C4-2B (cell line): ENCODE data around the gene SPHK2.

Source experiments
- ZFX ChIP-seq: fragments of 450-650 bp; IDR thresholded peaks from 2 replicates; pipeline ENCODE4 v1.6.1; 2017
- TF ChIP-seq, protein P1 (sequence below): fragments of 450-650 bp; conservative IDR thresholded peaks from 2 replicates; pipeline ENCODE4 v1.5.1; 2017; ENCODE audit warnings: mild to moderate bottlenecking

DNA sequence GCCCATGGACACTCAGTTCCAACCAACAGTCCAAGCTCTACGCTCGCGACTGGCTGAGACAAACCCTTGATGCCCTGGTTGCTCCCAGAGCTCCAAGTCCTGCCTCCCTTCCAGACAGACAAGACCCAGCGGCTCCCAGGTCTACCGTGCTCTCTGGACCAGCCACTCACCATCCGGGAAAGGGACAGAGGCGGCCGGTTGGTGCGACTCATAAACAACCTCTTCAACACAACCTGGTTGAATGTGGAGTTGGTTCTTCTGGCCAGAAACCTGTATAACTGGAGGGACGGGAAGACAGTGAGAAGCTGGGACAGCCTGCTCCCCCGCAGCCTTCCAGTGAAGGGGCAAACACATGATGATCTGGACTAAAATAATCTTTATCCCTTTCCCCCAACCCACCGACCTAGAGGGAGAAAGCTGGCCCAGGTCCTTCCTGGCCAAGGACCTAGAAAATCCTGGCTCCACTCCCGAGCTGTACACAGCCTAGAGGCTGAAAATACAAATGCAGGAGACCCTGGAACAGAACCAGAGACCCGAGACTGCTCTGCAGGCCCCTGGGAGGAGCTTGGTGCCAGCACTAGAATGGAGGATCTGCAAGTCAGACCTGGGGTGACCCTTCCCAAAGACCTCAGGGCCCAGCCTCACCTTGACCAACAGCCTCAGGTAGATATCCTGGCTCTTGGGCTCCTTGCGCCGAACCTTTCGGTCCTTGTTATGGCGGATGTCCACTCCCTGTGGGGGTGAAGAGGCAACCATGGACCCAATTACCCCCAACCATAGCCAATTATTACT is 2.0 kb upstream of the SPHK2 start:
- TF ChIP-seq, protein P1, sequence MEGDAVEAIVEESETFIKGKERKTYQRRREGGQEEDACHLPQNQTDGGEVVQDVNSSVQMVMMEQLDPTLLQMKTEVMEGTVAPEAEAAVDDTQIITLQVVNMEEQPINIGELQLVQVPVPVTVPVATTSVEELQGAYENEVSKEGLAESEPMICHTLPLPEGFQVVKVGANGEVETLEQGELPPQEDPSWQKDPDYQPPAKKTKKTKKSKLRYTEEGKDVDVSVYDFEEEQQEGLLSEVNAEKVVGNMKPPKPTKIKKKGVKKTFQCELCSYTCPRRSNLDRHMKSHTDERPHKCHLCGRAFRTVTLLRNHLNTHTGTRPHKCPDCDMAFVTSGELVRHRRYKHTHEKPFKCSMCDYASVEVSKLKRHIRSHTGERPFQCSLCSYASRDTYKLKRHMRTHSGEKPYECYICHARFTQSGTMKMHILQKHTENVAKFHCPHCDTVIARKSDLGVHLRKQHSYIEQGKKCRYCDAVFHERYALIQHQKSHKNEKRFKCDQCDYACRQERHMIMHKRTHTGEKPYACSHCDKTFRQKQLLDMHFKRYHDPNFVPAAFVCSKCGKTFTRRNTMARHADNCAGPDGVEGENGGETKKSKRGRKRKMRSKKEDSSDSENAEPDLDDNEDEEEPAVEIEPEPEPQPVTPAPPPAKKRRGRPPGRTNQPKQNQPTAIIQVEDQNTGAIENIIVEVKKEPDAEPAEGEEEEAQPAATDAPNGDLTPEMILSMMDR: no peak; the same call in 1 of the 2 replicates
- no peak for TF ChIP-seq ZFX
